Chondrocyte (in vitro differentiated cells): Measurements from ENCODE around the gene PBXIP1. TPM values are rescaled to one million over a fixed set of nuclear protein-coding genes. Genes with fewer than 3 reads are reported as not detected.

Source experiments
- DNase-seq: peaks from one replicate; pipeline ENCODE4 v3.0.0; 2021; ENCODE audit warnings: mixed read lengths, low spot score
- H3K27ac Mint-ChIP-seq: one replicate; pipeline ENCODE4 v1.8.0; 2021; ENCODE audit warnings: mild to moderate bottlenecking, moderate library complexity, mixed read lengths; ENCODE audit not compliant: unreplicated experiment
- H3K27me3 Mint-ChIP-seq: 2 replicates; pipeline ENCODE4 v1.8.0; 2021; ENCODE audit warnings: low read depth, mixed read lengths
- H3K36me3 Mint-ChIP-seq: 2 replicates; pipeline ENCODE4 v1.8.0; 2021; ENCODE audit warnings: low read depth, mixed read lengths
- H3K4me1 Mint-ChIP-seq: 2 replicates; pipeline ENCODE4 v1.8.0; 2021; ENCODE audit warnings: low read depth, mild to moderate bottlenecking, mixed read lengths
- H3K4me3 Mint-ChIP-seq: one replicate; pipeline ENCODE4 v1.8.0; 2021; ENCODE audit warnings: mild to moderate bottlenecking, moderate library complexity, mixed read lengths; ENCODE audit not compliant: unreplicated experiment
- H3K9me3 Mint-ChIP-seq: 2 replicates; pipeline ENCODE4 v1.8.0; 2021; ENCODE audit warnings: low read depth, mixed read lengths
- total RNA-seq: library from RNA; stranded (reverse); gene quantifications from 3 replicates; pipeline ENCODE4 v1.2.1, GENCODE V29; 2021
- TF ChIP-seq, protein P1 (sequence below): fragments of 200-600 bp; sonication (generic); IDR thresholded peaks from 2 replicates; pipeline ENCODE4 v1.5.0; 2021; ENCODE audit warnings: antibody characterized with exemption, mild to moderate bottlenecking, moderate library complexity

PBXIP1 gene
- total RNA-seq, 1 donor from 2014 or later = 57.1 TPM

DNA sequence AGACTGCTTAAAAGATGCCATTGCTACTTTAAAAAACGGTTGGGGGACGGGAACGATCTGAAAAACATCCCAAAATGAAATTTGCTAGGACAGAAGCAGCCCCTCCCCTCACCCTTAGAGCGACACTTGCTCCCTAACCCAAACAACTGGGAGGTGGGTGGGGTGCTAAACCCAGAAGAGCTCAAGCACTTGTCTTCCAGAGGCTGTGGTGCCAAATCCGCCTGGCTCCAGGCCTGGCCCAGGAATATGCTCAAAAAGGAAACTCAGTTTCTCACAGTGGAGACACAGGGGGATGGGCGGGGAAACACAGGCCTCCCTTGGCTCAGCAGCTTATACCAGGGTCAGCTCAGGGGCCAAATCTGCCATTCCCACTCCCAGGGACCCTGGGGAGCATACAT is 644 bp upstream of the PBXIP1 start:
- no peaks in the 10 kb centered on the region for H3K27me3 Mint-ChIP-seq
- H3K4me1 Mint-ChIP-seq = peaks cover 54% of the 10 kb centered on the region
- TF ChIP-seq, protein P1, sequence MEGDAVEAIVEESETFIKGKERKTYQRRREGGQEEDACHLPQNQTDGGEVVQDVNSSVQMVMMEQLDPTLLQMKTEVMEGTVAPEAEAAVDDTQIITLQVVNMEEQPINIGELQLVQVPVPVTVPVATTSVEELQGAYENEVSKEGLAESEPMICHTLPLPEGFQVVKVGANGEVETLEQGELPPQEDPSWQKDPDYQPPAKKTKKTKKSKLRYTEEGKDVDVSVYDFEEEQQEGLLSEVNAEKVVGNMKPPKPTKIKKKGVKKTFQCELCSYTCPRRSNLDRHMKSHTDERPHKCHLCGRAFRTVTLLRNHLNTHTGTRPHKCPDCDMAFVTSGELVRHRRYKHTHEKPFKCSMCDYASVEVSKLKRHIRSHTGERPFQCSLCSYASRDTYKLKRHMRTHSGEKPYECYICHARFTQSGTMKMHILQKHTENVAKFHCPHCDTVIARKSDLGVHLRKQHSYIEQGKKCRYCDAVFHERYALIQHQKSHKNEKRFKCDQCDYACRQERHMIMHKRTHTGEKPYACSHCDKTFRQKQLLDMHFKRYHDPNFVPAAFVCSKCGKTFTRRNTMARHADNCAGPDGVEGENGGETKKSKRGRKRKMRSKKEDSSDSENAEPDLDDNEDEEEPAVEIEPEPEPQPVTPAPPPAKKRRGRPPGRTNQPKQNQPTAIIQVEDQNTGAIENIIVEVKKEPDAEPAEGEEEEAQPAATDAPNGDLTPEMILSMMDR = no peak
- H3K4me3 Mint-ChIP-seq = peak overlapping the region; percentile 97
- peaks cover 2% of the 10 kb centered on the region for H3K36me3 Mint-ChIP-seq
- H3K27ac Mint-ChIP-seq = peak overlapping the region; percentile 99
- DNase-seq = peak; percentile 47
- no peaks in the 10 kb centered on the region for H3K9me3 Mint-ChIP-seq

DNA sequence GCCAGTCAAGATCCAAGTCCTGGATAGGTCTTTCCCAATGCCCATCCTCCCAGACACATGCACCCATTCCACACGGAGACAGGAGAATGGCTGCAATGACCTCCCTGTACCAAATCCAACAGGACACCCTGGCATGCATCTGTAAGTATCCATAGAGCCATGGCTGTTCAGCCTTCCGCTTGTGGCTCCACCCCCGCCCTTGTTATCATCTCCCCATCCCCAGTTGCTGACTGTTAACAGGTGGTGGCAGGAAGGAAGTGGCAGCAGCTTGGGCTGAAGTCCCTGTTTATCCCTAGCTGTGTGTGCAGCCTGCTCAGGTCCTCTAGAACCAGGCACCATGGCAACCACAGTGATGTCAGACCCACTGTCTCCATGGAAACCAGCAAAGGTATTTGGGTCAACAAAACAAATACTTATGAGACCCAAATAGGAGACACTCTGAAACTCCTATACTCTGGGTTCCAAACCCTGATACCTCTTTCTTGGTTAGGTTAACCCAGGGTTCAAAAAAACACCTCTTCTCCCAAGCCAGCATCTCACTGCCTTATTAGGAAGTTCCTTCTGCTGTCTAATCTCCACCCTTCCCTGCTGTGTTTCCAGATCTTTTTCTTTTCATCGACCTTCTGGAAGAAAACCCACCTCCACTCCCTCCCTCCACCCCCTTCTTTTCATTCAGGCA is 721 bp downstream of the PBXIP1 start:
- TF ChIP-seq, protein P1 = no peak
- no peaks in the 10 kb centered on the region for H3K27me3 Mint-ChIP-seq
- peak; percentile 38 for DNase-seq
- H3K27ac Mint-ChIP-seq = peak overlapping the region; percentile 99
- peak overlapping the region; percentile 97 for H3K4me3 Mint-ChIP-seq
- H3K9me3 Mint-ChIP-seq = no peaks in the 10 kb centered on the region
- H3K4me1 Mint-ChIP-seq = peaks cover 44% of the 10 kb centered on the region
- H3K36me3 Mint-ChIP-seq = peaks cover 6% of the 10 kb centered on the region

GRCh38 chr1:154954541-154954940 is 1.4 kb downstream of the PBXIP1 start:
- peaks cover 6% of the 10 kb centered on the region for H3K36me3 Mint-ChIP-seq
- peaks cover 44% of the 10 kb centered on the region for H3K4me1 Mint-ChIP-seq
- TF ChIP-seq, protein P1 = no peak
- H3K9me3 Mint-ChIP-seq = no peaks in the 10 kb centered on the region
- H3K4me3 Mint-ChIP-seq = no peak overlapping the region
- H3K27ac Mint-ChIP-seq = no peak overlapping the region
- H3K27me3 Mint-ChIP-seq = no peaks in the 10 kb centered on the region
- DNase-seq = no peak

GRCh38 chr1:154953611-154954038 is 2.3 kb downstream of the PBXIP1 start:
- Mint-ChIP-seq H3K4me1 (peaks cover 44% of the 10 kb centered on the region), H3K4me3 (no peak overlapping the region), H3K27me3 (no peaks in the 10 kb centered on the region), H3K36me3 (peaks cover 6% of the 10 kb centered on the region), H3K9me3 (no peaks in the 10 kb centered on the region), H3K27ac (no peak overlapping the region)
- DNase-seq = no peak
- TF ChIP-seq, protein P1 = no peak

- Mint-ChIP-seq H3K27ac (no peak overlapping the region), H3K36me3 (peaks cover 8% of the 10 kb centered on the region), H3K4me1 (peaks cover 44% of the 10 kb centered on the region), H3K9me3 (no peaks in the 10 kb centered on the region), H3K27me3 (no peaks in the 10 kb centered on the region), H3K4me3 (no peak overlapping the region)
- DNase-seq = no peak
- TF ChIP-seq, protein P1 = no peak
Observed at GRCh38 chr1:154952664-154953063, 3.2 kb downstream of the PBXIP1 start.
